ENCODE measurements around the gene FMN1.

Gene FMN1

GRCh38 chr15:33005582-33005981 lies 188.9 kb downstream of the FMN1 start:
- no peak for DNase-seq

GRCh38 chr15:33001926-33002325 lies 192.6 kb downstream of the FMN1 start:
- DNase-seq = peak; percentile 21

- peak; percentile 56 for DNase-seq
Measured at GRCh38 chr15:32998979-32999672, 195.4 kb downstream of the FMN1 start.

- no peak for DNase-seq
Measured at GRCh38 chr15:32998182-32998581, 196.3 kb downstream of the FMN1 start.

- DNase-seq = peak; percentile 71
Measured at GRCh38 chr15:32994810-32995424, 199.6 kb downstream of the FMN1 start.

- DNase-seq = peak; percentile 42
Measured at GRCh38 chr15:32993285-32993684, 201.2 kb downstream of the FMN1 start.

- DNase-seq = no peak
Measured at GRCh38 chr15:32991619-32992111, 202.8 kb downstream of the FMN1 start.

GRCh38 chr15:32990071-32990470 lies 204.4 kb downstream of the FMN1 start:
- no peak for DNase-seq

GRCh38 chr15:32987067-32987466 lies 207.4 kb downstream of the FMN1 start:
- no peak for DNase-seq

GRCh38 chr15:32986147-32986546 lies 208.4 kb downstream of the FMN1 start:
- no peak for DNase-seq

- no peak for DNase-seq
Measured at GRCh38 chr15:32983679-32984078, 210.8 kb downstream of the FMN1 start.

GRCh38 chr15:32982001-32982400 lies 212.5 kb downstream of the FMN1 start:
- DNase-seq = peak; percentile 63

GRCh38 chr15:32981536-32981935 lies 213.0 kb downstream of the FMN1 start:
- peak; percentile 60 for DNase-seq

GRCh38 chr15:32979710-32980109 lies 214.8 kb downstream of the FMN1 start:
- peak; percentile 98 for DNase-seq

GRCh38 chr15:32977506-32977905 lies 217.0 kb downstream of the FMN1 start:
- no peak for DNase-seq

- peak; percentile 72 for DNase-seq
Measured at GRCh38 chr15:32974691-32975090, 219.8 kb downstream of the FMN1 start.

GRCh38 chr15:32972686-32973085 lies 221.8 kb downstream of the FMN1 start:
- DNase-seq = no peak

GRCh38 chr15:32970847-32971246 lies 223.7 kb downstream of the FMN1 start:
- DNase-seq = no peak

- no peak for DNase-seq
Measured at GRCh38 chr15:32967521-32967920, 227.0 kb downstream of the FMN1 start.

GRCh38 chr15:32966512-32966911 lies 228.0 kb downstream of the FMN1 start:
- no peak for DNase-seq

- no peak for DNase-seq
Measured at GRCh38 chr15:32965897-32966296, 228.6 kb downstream of the FMN1 start.

GRCh38 chr15:32959077-32959476 lies 235.4 kb downstream of the FMN1 start:
- DNase-seq = no peak

- no peak for DNase-seq
Measured at GRCh38 chr15:32957219-32957618, 237.3 kb downstream of the FMN1 start.

- DNase-seq = peak; percentile 85
Measured at GRCh38 chr15:32956711-32957110, 237.8 kb downstream of the FMN1 start.

- DNase-seq = peak; percentile 91
Measured at GRCh38 chr15:32956006-32956405, 238.5 kb downstream of the FMN1 start.
